Breast epithelium (tissue), 4 donors: Measurements from ENCODE around the gene CAMK1. TPM values are rescaled to one million over a fixed set of nuclear protein-coding genes. Genes with fewer than 3 reads are reported as not detected.
A peak's percentile ranks its signal among the peaks of the same experiment; 100 is the strongest.

ENCODE experiments used
- DNase-seq, 2 donors: peaks; one replicate each; pipeline ENCODE4 v3.0.0-alpha.2; 2019; ENCODE audit warnings: low spot score in 2 of 2
- H3K27ac ChIP-seq, 2 donors: fragments of 200-600 bp; sonication (generic) in 1 of 2; one replicate each; pipeline ENCODE4 v1.5.1; 2016 to 2019; ENCODE audit warnings: mild to moderate bottlenecking in 1 of 2
- H3K27me3 ChIP-seq, 2 donors: fragments of 200-600 bp; sonication (generic) in 1 of 2; one replicate each; pipeline versions ENCODE4 v1.5.1 to v1.6.0; 2017 to 2019; ENCODE audit warnings: control low read depth in 1 of 2, mild to moderate bottlenecking in 1 of 2
- H3K36me3 ChIP-seq: fragments of 200-600 bp; one replicate; pipeline ENCODE4 v1.5.1; 2019
- H3K4me1 ChIP-seq, 2 donors: fragments of 200-600 bp; sonication (generic); one replicate each; pipeline ENCODE4 v1.5.1; 2016 to 2019; ENCODE audit warnings: control low read depth in 1 of 2
- H3K4me3 ChIP-seq, 3 donors: fragments of 200-600 bp; sonication (generic); 1 replicate in 2 of 3; 2 replicates in 1 of 3; pipeline ENCODE4 v1.5.1; 2016 to 2019; ENCODE audit warnings: mild to moderate bottlenecking in 3 of 3, moderate library complexity in 2 of 3
- H3K9me3 ChIP-seq, 2 donors: fragments of 200-600 bp; sonication (generic) in 1 of 2; one replicate each; pipeline ENCODE4 v1.5.1; 2016 to 2019; ENCODE audit warnings: control low read depth in 1 of 2
- CTCF ChIP-seq, 3 donors: fragments of 450-650 bp; IDR thresholded peaks; one replicate each; pipeline ENCODE4 v1.5.1; 2016 to 2017; ENCODE audit warnings: antibody characterized with exemption in 3 of 3, mild to moderate bottlenecking in 3 of 3, moderate library complexity in 3 of 3
- POLR2A ChIP-seq: fragments of 450-650 bp; IDR thresholded peaks from one replicate; pipeline ENCODE4 v1.6.1; 2016; ENCODE audit warnings: antibody characterized with exemption, mild to moderate bottlenecking, moderate library complexity
- POLR2AphosphoS5 ChIP-seq, 3 donors: sonication (generic); formaldehyde crosslinking; IDR thresholded peaks; one replicate each; pipeline ENCODE4 v1.6.1; 2017; ENCODE audit warnings: antibody characterized with exemption in 3 of 3
- intact Hi-C: fragments of 100-400 bp; cut with DNase I; formaldehyde crosslinking; loops from one replicate; pipeline ENCODE4 v1.15.1; 2023; ENCODE audit warnings: low total_unique reads
- total RNA-seq, 3 donors: library from RNA; depleted of rRNA; stranded (reverse); fragments of >200 nt; gene quantifications; one replicate each; pipeline ENCODE4 v1.1.0, GENCODE V29; 2016

Gene CAMK1
- total RNA-seq, 3 donors from 2014 or later: 25.2 to 58.7 (median 40.0) TPM

GRCh38 chr3:9770276-9770812, 597 bp upstream of the CAMK1 start:
- intact Hi-C loops: loop anchor here (1.0 kb wide), 1 partner anchor 45 kb away; no protein-coding TSS in a partner anchor
- peak; percentile 29 to 37 (median 34) for TF ChIP-seq POLR2AphosphoS5 (IDR thresholded peaks at IDR 0.05)
- TF ChIP-seq CTCF (IDR thresholded peaks at IDR 0.05): no peak

GRCh38 chr3:9769012-9769411, 735 bp downstream of the CAMK1 start:
- TF ChIP-seq CTCF (IDR thresholded peaks at IDR 0.05) (no peak), POLR2AphosphoS5 (IDR thresholded peaks at IDR 0.05) (no peak), POLR2A (no peak)
- peak in 1 of 2 donors; percentile 38 for DNase-seq
- H3K4me1 ChIP-seq: peaks cover 0 to 3% of the 10 kb centered on the region in 2 donors
- no peaks in the 10 kb centered on the region for H3K9me3 ChIP-seq
- peak overlapping the region; percentile 64 to 79 (median 78) for H3K4me3 ChIP-seq
- peak overlapping the region; percentile 79 to 93 for H3K27ac ChIP-seq
- intact Hi-C loops: no loop called here
- H3K27me3 ChIP-seq: no peaks in the 10 kb centered on the region
- H3K36me3 ChIP-seq: no peaks in the 10 kb centered on the region

More at GRCh38 chr3:9770276-9770812, 597 bp upstream of the CAMK1 start:
- Histone ChIP-seq H3K27me3 (no peaks in the 10 kb centered on the region), H3K9me3 (no peaks in the 10 kb centered on the region), H3K4me1 (peaks cover 0 to 3% of the 10 kb centered on the region in 2 donors), H3K27ac (peak overlapping the region; percentile 79 to 93), H3K36me3 (no peaks in the 10 kb centered on the region), H3K4me3 (peak overlapping the region; percentile 64 to 79 (median 78))
- DNase-seq: peak; percentile 64 to 77

GRCh38 chr3:9768141-9768775, 1.5 kb downstream of the CAMK1 start:
- no peaks in the 10 kb centered on the region for H3K27me3 ChIP-seq
- H3K36me3 ChIP-seq: no peaks in the 10 kb centered on the region
- intact Hi-C loops: no loop called here
- peaks cover 0 to 3% of the 10 kb centered on the region in 2 donors for H3K4me1 ChIP-seq
- DNase-seq: no peak
- no peaks in the 10 kb centered on the region for H3K9me3 ChIP-seq
- TF ChIP-seq CTCF (IDR thresholded peaks at IDR 0.05): no peak
- no peak for TF ChIP-seq POLR2A
- no peak for TF ChIP-seq POLR2AphosphoS5 (IDR thresholded peaks at IDR 0.05)
- peak overlapping the region in 1 of 3 donors; percentile 79 for H3K4me3 ChIP-seq
- peak overlapping the region; percentile 79 to 93 for H3K27ac ChIP-seq

GRCh38 chr3:9767418-9767817, 2.3 kb downstream of the CAMK1 start:
- H3K27me3 ChIP-seq: no peaks in the 10 kb centered on the region
- no peaks in the 10 kb centered on the region for H3K9me3 ChIP-seq
- intact Hi-C loops: no loop called here
- H3K4me1 ChIP-seq: peaks cover 0 to 3% of the 10 kb centered on the region in 2 donors
- no peak overlapping the region for H3K4me3 ChIP-seq
- no peaks in the 10 kb centered on the region for H3K36me3 ChIP-seq
- TF ChIP-seq POLR2A (no peak), CTCF (IDR thresholded peaks at IDR 0.05) (no peak), POLR2AphosphoS5 (IDR thresholded peaks at IDR 0.05) (no peak)
- no peak for DNase-seq
- peak overlapping the region in 1 of 2 donors; percentile 22 for H3K27ac ChIP-seq

GRCh38 chr3:9765865-9766264, 3.9 kb downstream of the CAMK1 start:
- intact Hi-C loops: no loop called here
- DNase-seq: no peak
- Histone ChIP-seq H3K36me3 (no peaks in the 10 kb centered on the region), H3K4me3 (no peak overlapping the region), H3K27ac (no peak overlapping the region), H3K4me1 (peaks cover 0 to 3% of the 10 kb centered on the region in 2 donors), H3K27me3 (no peaks in the 10 kb centered on the region), H3K9me3 (no peaks in the 10 kb centered on the region)
- TF ChIP-seq CTCF (IDR thresholded peaks at IDR 0.05): no peak
- TF ChIP-seq POLR2AphosphoS5 (IDR thresholded peaks at IDR 0.05): no peak
- no peak for TF ChIP-seq POLR2A
